ENCODE results near the gene PGAP3.
"Not testable (repeated sequence)": the region's sequence is repeated elsewhere in the genome, so short reads cannot be mapped to it uniquely, and the experiment has no call there.

PGAP3 gene

DNA sequence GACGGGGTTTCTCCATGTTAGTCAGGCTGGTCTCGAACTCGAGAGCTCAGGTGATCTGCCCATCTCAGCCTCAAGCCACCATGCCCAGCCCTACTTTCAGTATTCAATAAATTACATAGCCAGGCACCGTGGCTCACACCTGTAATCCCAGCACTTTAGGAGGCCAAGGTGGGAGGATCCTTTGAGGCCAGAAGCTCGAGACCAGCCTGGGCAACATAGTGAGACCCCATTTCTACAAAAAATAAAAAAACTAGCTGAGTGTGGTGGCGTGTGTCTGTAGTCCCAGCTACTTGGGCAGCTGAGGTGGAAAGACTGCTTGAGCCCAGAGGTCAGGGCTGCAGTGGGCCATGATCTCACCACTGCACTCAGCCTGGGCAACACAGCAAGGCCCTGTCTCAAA, 34.2 kb upstream of the PGAP3 start:
- DNase-seq: no peak
- TF ChIP-seq POLR2A (IDR thresholded peaks at IDR 0.05; ENCODE audit: low read length) (no peak), GATA1 (IDR thresholded peaks at IDR 0.05; ENCODE audit: low read depth, low read length) (no peak)

DNA sequence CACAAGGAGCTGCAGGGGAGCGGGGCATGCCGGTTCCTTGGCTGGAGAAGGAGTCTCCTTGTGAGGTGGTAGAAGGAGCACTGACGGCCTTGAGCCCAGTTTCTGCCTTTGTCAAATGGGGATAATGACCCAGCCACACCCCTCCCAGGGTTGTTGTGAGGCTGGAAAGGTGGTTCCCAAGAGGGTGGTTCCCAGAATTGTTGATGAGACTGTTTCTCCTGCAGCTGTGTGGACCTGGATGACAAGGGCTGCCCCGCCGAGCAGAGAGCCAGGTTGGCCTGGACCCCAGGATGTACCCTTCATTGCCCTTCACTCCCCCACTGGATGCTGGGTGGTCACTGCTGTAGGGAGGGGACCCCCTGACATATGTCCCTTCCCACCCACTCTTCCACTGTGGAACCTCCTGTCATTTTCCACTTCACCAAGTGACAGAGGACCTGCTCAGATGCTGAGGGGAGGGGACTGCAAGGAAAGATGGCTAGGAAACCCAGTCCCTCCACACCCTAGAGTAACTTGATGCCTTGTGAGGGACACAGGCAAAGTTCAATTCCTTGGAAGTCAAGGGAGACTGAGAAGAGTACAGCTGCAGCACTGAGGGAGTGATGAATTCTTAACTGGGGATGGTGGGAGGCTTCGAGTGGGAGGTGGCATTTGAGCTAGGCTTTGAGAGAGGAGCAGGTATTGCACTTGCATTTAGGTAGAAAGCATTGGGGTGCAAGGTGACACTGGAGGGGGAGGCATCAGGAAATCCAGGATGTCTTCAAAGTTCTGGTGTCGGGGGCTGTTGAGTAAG, 31.9 kb upstream of the PGAP3 start:
- no peak for DNase-seq
- no peak for TF ChIP-seq POLR2A (IDR thresholded peaks at IDR 0.05; ENCODE audit: low read length)
- no peak for TF ChIP-seq GATA1 (IDR thresholded peaks at IDR 0.05; ENCODE audit: low read depth, low read length)

DNA sequence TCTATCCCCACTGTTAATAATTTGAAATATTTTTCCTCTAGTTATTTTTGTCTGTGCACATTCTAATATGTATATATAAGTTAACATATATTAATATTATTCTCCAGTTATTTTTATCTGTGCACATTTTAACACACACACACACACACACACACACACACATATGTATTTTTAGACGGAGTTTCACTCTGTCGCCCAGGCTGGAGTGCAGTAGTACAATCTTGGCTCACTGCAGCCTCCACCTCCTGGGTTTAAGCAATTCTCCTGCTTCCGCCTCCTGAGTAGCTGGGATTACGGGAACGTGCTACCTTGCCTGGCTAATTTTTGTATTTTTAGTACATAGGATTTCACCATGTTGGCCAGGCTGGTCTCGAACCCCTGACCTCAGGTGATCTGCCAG, 29.8 kb upstream of the PGAP3 start:
- TF ChIP-seq POLR2A (IDR thresholded peaks at IDR 0.05; ENCODE audit: low read length): no peak
- TF ChIP-seq GATA1 (IDR thresholded peaks at IDR 0.05; ENCODE audit: low read depth, low read length): no peak
- DNase-seq: no peak

DNA sequence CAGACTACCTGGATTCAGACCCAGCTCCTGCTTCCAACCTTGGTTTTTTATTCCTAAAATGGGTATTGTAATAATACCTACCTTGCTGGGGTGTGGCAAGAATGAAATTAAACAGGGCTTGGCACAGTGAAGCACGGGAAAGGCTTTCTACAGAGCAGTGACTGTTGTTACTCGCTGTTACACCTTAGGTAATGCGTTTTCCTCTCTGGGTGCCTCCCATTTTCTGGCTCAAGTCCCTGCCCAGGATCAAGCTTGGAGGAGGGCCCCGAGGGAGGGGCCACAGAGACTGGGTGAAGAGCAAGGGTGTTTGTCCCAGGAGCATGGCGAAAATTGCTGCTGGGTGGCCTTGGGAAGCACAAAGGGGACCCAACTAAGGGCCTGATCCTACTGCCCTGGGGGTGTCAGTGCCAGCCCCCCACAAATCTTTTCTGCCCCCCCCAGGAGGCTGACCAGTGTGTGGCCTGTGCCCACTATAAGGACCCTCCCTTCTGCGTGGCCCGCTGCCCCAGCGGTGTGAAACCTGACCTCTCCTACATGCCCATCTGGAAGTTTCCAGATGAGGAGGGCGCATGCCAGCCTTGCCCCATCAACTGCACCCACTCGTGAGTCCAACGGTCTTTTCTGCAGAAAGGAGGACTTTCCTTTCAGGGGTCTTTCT, 29.2 kb upstream of the PGAP3 start:
- no peak for TF ChIP-seq GATA1 (IDR thresholded peaks at IDR 0.05; ENCODE audit: low read depth, low read length)
- TF ChIP-seq POLR2A (IDR thresholded peaks at IDR 0.05; ENCODE audit: low read length): no peak
- DNase-seq: no peak

DNA sequence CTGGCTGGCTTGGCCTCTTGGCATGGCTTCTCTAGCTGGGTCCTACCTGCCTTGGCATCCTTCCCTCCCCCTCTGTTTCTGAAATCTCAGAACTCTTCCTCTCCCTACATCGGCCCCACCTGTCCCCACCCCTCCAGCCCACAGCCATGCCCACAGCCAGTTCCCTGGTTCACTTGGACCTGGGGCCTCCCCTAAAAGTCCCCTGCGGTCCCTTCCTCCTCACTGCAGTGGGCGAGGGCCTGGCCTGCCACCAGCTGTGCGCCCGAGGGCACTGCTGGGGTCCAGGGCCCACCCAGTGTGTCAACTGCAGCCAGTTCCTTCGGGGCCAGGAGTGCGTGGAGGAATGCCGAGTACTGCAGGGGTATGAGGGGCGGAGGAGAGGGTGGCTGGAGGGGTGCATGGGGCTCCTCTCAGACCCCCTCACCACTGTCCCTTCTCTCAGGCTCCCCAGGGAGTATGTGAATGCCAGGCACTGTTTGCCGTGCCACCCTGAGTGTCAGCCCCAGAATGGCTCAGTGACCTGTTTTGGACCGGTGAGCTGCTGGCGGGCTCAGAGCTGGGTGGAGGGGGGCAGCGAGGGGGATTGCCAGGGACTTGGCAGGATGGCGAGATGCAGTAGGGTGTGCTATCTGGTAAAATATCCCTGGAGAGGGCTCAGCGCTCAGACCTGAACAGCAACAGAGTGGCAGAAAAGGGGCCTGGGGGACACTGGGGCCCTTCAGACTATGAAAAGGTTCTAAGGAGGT, 28.4 kb upstream of the PGAP3 start:
- TF ChIP-seq GATA1 (IDR thresholded peaks at IDR 0.05; ENCODE audit: low read depth, low read length): no peak
- TF ChIP-seq POLR2A (IDR thresholded peaks at IDR 0.05; ENCODE audit: low read length): no peak
- no peak for DNase-seq

DNA sequence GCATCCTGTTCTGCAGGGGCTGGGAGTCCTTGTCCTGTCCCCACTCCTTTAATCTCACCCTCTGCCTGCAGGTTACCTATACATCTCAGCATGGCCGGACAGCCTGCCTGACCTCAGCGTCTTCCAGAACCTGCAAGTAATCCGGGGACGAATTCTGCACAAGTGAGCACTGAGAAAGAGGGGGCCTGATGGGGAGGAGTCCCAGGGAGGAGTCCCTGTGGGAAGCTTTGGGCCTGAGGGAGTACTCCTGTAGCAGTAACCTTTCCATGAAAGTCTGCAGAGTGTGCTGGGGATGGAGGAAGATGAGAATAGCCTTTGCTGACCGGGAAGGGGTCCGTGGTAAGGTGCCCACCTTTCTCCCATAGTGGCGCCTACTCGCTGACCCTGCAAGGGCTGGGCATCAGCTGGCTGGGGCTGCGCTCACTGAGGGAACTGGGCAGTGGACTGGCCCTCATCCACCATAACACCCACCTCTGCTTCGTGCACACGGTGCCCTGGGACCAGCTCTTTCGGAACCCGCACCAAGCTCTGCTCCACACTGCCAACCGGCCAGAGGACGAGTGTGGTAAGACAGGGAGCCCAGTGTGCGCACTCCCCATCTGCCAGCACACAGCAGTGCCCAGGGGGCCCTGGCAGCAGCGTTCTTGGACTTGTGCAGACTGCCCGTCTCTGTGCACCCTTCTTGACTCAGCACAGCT, 27.7 kb upstream of the PGAP3 start:
- TF ChIP-seq GATA1 (IDR thresholded peaks at IDR 0.05; ENCODE audit: low read depth, low read length): no peak
- TF ChIP-seq POLR2A (IDR thresholded peaks at IDR 0.05; ENCODE audit: low read length): no peak
- DNase-seq: no peak

DNA sequence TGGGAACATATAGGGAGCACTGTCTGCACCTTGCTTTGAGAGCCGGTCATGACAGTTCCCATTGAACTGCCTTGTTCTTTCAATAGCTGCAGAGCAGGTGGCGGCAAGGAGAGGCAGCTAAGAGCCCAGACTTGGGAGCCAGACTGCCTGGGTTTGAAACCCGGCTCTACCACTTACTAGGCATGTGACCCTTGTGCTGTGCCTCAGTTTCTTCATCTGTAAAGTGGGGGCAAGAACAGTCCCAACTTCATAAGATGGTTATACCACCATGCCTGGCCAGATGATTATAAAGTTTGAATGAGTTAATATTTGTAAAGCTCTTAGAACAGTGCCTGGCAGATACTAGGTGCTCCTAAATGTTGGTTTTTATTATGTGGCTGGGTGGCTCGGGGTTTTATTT, 26.4 kb upstream of the PGAP3 start:
- DNase-seq: no peak
- TF ChIP-seq GATA1 (IDR thresholded peaks at IDR 0.05; ENCODE audit: low read depth, low read length): no peak
- no peak for TF ChIP-seq POLR2A (IDR thresholded peaks at IDR 0.05; ENCODE audit: low read length)

DNA sequence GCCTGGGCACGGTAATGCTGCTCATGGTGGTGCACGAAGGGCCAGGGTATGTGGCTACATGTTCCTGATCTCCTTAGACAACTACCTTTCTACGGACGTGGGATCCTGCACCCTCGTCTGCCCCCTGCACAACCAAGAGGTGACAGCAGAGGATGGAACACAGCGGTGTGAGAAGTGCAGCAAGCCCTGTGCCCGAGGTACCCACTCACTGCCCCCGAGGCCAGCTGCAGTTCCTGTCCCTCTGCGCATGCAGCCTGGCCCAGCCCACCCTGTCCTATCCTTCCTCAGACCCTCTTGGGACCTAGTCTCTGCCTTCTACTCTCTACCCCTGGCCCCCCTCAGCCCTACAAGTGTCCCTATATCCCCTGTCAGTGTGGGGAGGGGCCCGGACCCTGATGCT, 24.0 kb upstream of the PGAP3 start:
- no peak for TF ChIP-seq POLR2A (IDR thresholded peaks at IDR 0.05; ENCODE audit: low read length)
- TF ChIP-seq GATA1 (IDR thresholded peaks at IDR 0.05; ENCODE audit: low read depth, low read length): no peak
- DNase-seq: no peak

DNA sequence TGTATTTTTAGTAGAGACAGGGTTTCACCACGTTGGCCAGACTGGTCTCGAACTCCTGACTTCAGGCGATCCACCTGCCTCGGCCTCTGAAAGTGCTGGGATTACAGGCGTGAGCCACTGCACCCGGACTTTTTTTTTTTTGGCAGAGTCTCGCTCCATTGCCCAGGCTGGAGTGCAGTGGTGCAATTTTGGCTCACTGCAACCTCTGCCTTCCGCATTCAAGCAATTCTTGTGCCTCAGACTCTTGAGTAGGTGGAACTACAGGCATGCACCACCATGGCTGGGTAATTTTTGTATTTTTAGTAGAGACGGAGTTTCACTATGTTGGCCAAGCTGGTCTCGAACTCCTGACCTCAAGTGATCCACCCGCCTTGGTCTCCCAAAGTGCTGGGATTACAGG, 23.2 kb upstream of the PGAP3 start:
- not testable (repeated sequence) for DNase-seq

DNA sequence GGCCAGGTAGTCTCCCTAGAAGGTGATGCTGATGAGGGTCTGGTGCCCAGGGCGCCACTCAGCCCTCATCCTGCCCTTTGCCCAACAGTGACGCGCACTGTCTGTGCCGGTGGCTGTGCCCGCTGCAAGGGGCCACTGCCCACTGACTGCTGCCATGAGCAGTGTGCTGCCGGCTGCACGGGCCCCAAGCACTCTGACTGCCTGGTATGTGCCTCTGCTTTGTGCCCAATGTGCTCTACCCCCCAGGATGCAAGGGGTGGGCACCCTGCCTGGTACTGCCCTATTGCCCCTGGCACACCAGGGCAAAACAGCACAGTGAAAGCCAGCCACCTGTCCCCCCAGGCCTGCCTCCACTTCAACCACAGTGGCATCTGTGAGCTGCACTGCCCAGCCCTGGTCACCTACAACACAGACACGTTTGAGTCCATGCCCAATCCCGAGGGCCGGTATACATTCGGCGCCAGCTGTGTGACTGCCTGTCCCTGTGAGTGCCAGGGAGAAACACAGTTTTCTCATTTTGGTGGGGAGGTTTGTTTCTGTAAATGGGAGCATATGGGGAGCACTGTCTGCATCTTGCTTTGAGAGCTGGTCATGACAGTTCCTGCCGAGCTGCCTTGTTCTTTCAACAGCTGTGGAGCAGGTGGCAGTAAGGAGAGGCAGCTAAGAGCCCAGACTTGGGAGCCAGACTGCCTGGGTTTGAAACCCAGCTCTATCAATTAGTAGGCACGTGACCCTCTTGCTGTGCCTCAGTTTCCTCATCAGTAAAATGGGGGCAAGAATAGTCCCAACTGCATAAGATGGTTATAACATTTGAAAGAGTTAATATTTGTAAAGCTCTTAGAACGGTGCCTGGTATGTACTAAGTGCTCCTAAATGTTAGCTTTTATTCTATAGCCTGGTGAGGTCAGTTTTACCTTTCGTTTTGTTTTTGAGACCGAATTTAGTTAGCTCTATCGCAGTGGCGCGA, 22.4 kb upstream of the PGAP3 start:
- no peak for TF ChIP-seq POLR2A (IDR thresholded peaks at IDR 0.05; ENCODE audit: low read length)
- no peak for TF ChIP-seq GATA1 (IDR thresholded peaks at IDR 0.05; ENCODE audit: low read depth, low read length)
- DNase-seq: no peak

DNA sequence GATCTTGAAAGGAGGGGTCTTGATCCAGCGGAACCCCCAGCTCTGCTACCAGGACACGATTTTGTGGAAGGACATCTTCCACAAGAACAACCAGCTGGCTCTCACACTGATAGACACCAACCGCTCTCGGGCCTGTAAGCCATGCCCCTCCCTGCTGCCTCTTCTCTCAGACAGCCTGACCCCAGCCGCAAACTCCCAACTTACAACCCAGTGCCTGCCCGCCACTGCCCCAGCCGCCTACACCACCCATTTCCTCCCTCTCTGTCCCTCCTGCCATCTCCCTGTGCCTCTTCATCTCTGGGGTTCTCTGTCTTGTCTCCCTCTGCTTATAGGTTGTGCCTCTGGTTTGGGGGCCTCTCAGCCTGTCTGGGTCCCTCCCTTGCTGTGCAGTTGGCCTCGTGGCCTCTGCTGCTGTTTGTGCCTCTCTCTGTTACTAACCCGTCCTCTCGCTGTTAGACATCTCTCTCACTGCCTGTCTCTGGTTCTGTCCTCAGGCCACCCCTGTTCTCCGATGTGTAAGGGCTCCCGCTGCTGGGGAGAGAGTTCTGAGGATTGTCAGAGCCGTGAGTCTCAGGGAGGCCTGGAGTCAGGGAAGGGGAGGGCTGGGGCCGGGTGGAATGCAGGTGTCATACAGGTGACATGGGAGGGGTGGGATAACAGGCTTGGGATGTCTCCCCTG, 21.6 kb upstream of the PGAP3 start:
- TF ChIP-seq GATA1 (IDR thresholded peaks at IDR 0.05; ENCODE audit: low read depth, low read length): no peak
- no peak for TF ChIP-seq POLR2A (IDR thresholded peaks at IDR 0.05; ENCODE audit: low read length)

DNA sequence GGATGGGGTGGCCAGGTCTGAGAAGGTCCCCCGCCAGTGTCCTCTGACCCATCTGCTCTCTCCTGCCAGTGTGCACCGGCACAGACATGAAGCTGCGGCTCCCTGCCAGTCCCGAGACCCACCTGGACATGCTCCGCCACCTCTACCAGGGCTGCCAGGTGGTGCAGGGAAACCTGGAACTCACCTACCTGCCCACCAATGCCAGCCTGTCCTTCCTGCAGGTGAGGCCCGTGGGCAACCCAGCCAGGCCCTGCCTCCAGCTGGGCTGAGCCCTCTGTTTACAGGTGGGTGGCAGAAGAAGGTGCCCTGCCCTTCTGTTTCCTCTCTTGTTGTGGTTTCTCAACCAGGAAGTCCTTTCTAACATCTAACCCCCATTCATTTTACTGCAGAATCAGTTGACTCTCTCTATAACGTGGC, 19.1 kb upstream of the PGAP3 start:
- DNase-seq: no peak
- TF ChIP-seq POLR2A (IDR thresholded peaks at IDR 0.05; ENCODE audit: low read length) (no peak), GATA1 (IDR thresholded peaks at IDR 0.05; ENCODE audit: low read depth, low read length) (no peak)

More for the DNA sequence above, 21.6 kb upstream of the PGAP3 start:
- DNase-seq: no peak
